IgD-negative memory B cell (primary cell): ENCODE results near the gene AASDHPPT. TPM values are rescaled to one million over a fixed set of nuclear protein-coding genes. Genes with fewer than 3 reads are reported as not detected.
"Not testable (repeated sequence)": the region's sequence is repeated elsewhere in the genome, so short reads cannot be mapped to it uniquely, and the experiment has no call there.

Experiments
- H3K27ac Mint-ChIP-seq, 3 donors: one replicate each; pipeline ENCODE4 v1.8.0; 2020 to 2022; ENCODE audit warnings: mild to moderate bottlenecking in 3 of 3, mixed read lengths in 3 of 3, moderate library complexity in 1 of 3
- H3K27me3 Mint-ChIP-seq: one replicate; pipeline ENCODE4 v1.8.0; 2021; ENCODE audit warnings: mixed read lengths
- H3K36me3 Mint-ChIP-seq: one replicate; pipeline ENCODE4 v1.8.0; 2020; ENCODE audit warnings: mild to moderate bottlenecking, mixed read lengths
- H3K4me1 Mint-ChIP-seq, 3 donors: one replicate each; pipeline ENCODE4 v1.8.0; 2020 to 2022; ENCODE audit warnings: mixed read lengths in 3 of 3, mild to moderate bottlenecking in 1 of 3
- H3K4me3 Mint-ChIP-seq, 4 donors: one replicate each; pipeline ENCODE4 v1.8.0; 2020 to 2022; ENCODE audit warnings: mild to moderate bottlenecking in 4 of 4, mixed read lengths in 4 of 4, moderate library complexity in 3 of 4
- H3K9me3 Mint-ChIP-seq, 3 donors: one replicate each; pipeline ENCODE4 v1.8.0; 2020 to 2021; ENCODE audit warnings: mixed read lengths in 3 of 3, mild to moderate bottlenecking in 1 of 3
- polyA plus RNA-seq: library from polyadenylated mRNA; unstranded; fragments of 300-500 nt; fragmentation: Illumina TruSeq; gene quantifications from one replicate; pipeline ENCODE4 v1.2.3, GENCODE V29; 2021

Gene AASDHPPT, protein sequence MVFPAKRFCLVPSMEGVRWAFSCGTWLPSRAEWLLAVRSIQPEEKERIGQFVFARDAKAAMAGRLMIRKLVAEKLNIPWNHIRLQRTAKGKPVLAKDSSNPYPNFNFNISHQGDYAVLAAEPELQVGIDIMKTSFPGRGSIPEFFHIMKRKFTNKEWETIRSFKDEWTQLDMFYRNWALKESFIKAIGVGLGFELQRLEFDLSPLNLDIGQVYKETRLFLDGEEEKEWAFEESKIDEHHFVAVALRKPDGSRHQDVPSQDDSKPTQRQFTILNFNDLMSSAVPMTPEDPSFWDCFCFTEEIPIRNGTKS
- 55.4 TPM for polyA plus RNA-seq

DNA sequence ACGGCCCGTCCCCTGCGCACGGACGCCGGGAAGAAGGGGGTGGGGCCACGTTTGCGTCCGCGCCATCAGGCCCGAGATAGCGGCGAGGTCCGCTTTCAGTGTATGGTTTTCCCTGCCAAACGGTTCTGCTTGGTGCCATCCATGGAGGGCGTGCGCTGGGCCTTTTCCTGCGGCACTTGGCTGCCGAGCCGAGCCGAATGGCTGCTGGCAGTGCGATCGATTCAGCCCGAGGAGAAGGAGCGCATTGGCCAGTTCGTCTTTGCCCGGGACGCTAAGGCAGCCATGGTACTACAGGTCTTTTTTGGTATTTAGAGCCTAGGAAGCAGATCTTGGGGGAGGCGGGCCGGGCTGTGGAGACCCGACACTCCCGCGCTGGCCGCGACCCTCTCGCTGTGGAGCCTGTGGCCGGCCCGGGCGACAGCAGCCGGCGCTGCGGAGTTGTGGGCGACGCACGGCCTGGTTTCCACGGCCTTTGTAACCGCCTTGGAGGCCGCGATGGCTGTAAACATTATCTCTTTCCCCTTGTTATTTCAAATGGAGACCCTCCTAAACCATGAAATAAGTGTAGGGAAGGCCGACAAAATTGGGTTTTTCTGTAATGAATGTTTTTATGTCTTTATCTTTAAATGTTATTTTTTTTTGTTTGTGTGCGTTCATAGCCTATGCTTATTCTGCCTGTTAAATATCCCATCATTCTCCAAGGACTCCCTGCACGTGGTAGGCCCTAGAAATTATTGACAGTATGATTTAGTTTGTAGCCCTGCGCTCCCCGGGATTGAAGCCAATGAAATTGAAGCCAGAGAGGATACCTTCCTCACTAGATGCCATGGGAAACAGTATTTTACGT lies at the start of gene AASDHPPT:
Gene AASDHPPT, plus strand, starts transcription at position 54 of the 847 bp plus-strand sequence. Its CDS starts 49 bp downstream, at position 103.
- H3K27ac Mint-ChIP-seq: peak within 1 kb of the TSS; percentile 57 to 97 (median 96)
- peaks cover 31 to 47% (median 44%) of the 10 kb centered on the region in 3 donors for H3K4me1 Mint-ChIP-seq
- no peaks in the 10 kb centered on the region for H3K27me3 Mint-ChIP-seq
- H3K9me3 Mint-ChIP-seq: no peaks in the 10 kb centered on the region
- peak within 1 kb of the TSS; percentile 85 to 100 (median 100) for H3K4me3 Mint-ChIP-seq
- H3K36me3 Mint-ChIP-seq: peaks cover 3% of the 10 kb centered on the region

DNA sequence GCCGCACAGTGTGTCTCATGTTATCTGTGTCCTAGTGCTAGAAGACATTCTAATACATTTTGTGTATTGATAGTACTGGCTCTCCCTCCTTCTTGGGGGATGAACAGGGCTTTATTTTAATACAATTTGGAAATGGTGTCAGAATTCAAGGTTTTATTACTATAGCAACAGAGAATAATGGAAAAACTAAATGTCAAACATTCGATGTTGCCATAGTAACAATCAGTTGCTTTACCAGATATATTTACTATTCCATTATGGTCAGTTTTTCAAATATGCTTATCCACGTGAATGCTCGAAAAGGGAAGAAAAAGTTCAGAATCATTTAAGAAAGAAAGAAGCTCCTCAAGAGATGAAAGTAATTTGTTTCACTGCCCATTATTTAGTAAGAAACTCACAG lies 46.9 kb upstream of the AASDHPPT start:
- no peaks in the 10 kb centered on the region for H3K4me1 Mint-ChIP-seq
- H3K27ac Mint-ChIP-seq: no peak overlapping the region
- H3K27me3 Mint-ChIP-seq: peaks cover 20% of the 10 kb centered on the region
- peaks cover 0 to 4% (median 2%) of the 10 kb centered on the region in 3 donors for H3K9me3 Mint-ChIP-seq
- peaks cover 2% of the 10 kb centered on the region for H3K36me3 Mint-ChIP-seq
- no peak overlapping the region for H3K4me3 Mint-ChIP-seq

DNA sequence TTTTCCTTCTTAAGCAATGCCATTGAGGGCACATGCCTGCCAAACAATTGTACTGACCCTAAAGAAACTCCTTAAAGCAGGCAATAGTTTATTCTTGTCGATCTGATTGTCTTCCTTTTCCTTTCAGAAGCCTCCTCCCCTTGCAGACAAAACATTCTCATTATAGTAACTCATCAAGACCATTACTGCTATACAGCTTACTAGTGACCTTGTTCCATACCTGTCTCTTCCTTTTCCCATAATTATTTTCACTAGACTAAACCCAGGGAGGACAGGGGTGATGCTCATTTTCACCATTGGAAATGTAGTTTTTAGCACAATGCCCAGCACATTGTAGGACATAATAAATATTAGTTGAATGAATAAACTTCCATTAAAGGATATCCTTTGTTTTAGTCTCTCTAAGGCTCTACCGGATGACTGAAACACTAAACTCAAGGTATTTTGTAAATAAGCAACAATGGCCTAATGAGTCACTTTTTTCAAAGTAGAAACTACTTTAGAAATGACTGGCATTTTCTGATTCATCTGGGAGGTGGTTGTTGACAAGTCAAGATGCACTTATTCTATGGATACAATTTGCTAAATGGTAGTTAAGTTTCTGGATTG lies 46.2 kb upstream of the AASDHPPT start:
- Mint-ChIP-seq H3K27ac (no peak overlapping the region), H3K36me3 (peaks cover 2% of the 10 kb centered on the region), H3K27me3 (peaks cover 20% of the 10 kb centered on the region), H3K4me3 (no peak overlapping the region), H3K9me3 (peaks cover 0 to 4% (median 2%) of the 10 kb centered on the region in 3 donors), H3K4me1 (no peaks in the 10 kb centered on the region)

DNA sequence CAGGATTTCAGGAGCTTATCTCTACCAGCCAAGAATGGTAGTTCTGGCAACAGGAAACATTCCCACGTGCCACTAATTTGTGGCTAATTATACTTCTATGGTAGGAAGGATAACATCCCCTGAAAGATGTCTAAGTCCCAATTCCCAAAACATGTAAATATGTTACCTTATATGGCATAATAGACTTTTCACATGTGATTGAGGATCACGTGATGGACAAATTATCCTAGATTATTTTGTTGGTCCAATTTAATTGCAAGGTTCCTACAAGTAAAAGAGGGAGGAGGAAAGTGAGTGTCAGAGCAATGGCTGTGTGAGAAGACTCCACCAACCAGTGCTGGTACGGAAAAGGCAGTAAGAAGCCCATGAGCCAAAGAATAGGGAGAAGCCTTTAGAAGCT lies 45.5 kb upstream of the AASDHPPT start:
- H3K27ac Mint-ChIP-seq: no peak overlapping the region
- H3K36me3 Mint-ChIP-seq: peaks cover 2% of the 10 kb centered on the region
- peaks cover 20% of the 10 kb centered on the region for H3K27me3 Mint-ChIP-seq
- H3K4me3 Mint-ChIP-seq: no peak overlapping the region
- no peaks in the 10 kb centered on the region for H3K4me1 Mint-ChIP-seq
- peaks cover 0 to 4% (median 2%) of the 10 kb centered on the region in 3 donors for H3K9me3 Mint-ChIP-seq

DNA sequence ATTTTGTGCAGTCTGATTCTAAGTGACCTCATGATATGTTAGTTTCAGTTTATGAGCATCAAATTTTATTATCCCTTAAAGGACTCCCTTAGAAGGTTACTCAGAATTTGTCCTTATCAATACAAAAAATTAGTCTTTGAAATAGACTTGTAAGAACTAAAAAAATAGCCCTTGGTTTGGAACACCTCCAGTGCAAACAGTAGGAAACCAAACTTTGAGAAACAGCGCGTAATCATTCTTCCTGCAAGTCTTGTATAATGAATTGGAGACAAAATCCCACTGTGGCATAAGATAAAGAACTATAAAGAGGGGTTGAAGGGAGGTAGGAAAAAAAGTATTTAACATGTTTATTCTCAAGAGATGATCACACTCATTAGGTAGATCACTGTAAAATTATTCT lies 44.6 kb upstream of the AASDHPPT start:
- Mint-ChIP-seq H3K27me3 (peaks cover 20% of the 10 kb centered on the region), H3K9me3 (no peaks in the 10 kb centered on the region), H3K36me3 (peaks cover 2% of the 10 kb centered on the region), H3K4me3 (no peak overlapping the region), H3K4me1 (no peaks in the 10 kb centered on the region), H3K27ac (no peak overlapping the region)

DNA sequence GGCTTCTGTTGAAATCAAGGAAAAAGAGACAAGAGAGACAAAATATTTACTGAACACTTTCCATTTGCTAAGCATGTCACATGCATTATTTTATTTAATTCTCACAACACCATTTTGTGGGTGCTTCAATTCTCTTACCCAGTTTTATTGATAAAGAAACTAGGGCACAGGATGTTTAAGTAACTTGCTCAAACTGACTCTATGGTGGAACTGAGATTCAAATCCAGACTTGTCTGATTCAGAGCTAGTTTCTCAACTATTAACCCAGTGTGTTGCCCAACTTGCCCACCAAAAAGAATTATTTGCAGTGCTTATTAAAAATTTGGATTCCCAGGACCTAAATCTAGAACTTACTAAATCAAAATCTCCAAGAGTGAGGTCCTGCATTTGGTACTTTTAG lies 33.9 kb upstream of the AASDHPPT start:
- Mint-ChIP-seq H3K27me3 (peaks cover 9% of the 10 kb centered on the region), H3K36me3 (peaks cover 6% of the 10 kb centered on the region), H3K27ac (no peak overlapping the region), H3K9me3 (no peaks in the 10 kb centered on the region), H3K4me3 (no peak overlapping the region), H3K4me1 (no peaks in the 10 kb centered on the region)

DNA sequence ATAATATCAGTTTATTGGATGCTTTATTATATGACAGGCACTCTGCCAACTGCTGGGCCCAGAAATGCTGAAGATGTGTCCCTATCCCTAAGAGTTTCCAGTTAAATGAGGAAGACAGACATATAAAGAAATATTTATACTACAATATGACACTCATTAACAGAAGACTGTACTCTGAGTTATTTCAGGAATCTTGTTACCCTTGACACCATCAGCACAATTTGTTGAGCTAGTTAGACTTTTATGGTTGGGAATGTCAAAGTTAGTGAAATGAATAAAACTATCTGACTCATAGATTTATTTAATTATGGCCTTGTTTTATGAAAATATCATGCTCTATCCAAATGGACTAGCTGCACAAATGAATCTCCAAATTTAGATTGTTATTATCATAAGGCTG lies 29.8 kb upstream of the AASDHPPT start:
- Mint-ChIP-seq H3K9me3 (no peaks in the 10 kb centered on the region), H3K27me3 (peaks cover 9% of the 10 kb centered on the region), H3K4me1 (no peaks in the 10 kb centered on the region), H3K4me3 (no peak overlapping the region), H3K27ac (no peak overlapping the region), H3K36me3 (no peaks in the 10 kb centered on the region)

DNA sequence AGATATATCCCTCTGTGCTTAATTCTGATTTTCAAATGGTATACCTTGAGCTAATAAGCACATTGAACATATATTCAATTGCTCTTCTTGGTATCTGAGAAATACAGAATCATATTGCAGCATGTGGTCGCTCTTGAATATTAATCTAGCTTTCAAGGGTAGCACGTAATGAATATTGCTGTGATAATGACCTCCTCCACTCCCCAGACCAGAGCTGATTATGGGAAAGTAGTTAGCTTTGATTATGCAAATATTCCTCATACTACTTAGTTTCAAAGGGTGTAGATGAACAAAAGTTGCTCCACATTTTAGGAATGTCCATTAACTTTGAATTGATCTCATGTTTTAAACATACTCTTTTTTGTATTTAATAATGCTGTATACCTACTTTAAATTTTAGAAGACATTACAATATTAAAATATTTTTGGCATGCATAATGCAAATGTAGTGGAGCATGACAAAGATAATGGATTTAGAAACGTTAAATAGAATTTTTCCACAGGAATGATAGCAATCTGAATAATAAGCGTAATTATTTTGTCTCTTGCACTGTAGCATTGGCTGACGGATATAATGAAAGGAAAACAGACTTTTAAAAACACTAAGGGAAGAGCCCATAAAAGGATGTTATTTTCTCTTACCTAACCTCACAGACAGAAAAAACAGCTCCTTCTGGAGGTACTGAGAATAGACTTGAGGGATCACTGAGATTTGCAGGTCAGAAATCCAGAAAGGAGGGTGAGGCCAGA lies 27.6 kb upstream of the AASDHPPT start:
- H3K36me3 Mint-ChIP-seq: no peaks in the 10 kb centered on the region
- no peak overlapping the region for H3K4me3 Mint-ChIP-seq
- no peaks in the 10 kb centered on the region for H3K9me3 Mint-ChIP-seq
- H3K27me3 Mint-ChIP-seq: peaks cover 5% of the 10 kb centered on the region
- H3K27ac Mint-ChIP-seq: no peak overlapping the region
- H3K4me1 Mint-ChIP-seq: no peaks in the 10 kb centered on the region

DNA sequence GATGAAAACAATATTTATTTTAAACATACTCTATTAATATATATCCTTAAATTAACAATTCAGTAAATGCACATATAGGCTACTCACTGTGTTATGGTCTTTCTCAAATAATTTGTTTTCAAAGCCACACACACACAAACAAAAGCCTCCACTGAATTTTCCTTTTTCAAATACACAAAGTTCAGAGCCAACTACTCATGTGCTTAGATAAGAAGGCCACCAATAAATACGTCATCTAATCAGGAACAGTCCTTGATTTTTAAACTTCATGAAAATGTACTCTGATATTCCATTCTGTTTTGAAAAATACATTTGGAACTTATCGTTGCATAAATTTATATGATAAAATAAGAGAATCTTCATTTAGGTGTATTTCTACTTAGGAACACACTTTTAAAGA lies 26.4 kb upstream of the AASDHPPT start:
- Mint-ChIP-seq H3K9me3 (no peaks in the 10 kb centered on the region), H3K4me1 (no peaks in the 10 kb centered on the region), H3K27ac (no peak overlapping the region), H3K27me3 (no peaks in the 10 kb centered on the region), H3K36me3 (no peaks in the 10 kb centered on the region), H3K4me3 (no peak overlapping the region)

DNA sequence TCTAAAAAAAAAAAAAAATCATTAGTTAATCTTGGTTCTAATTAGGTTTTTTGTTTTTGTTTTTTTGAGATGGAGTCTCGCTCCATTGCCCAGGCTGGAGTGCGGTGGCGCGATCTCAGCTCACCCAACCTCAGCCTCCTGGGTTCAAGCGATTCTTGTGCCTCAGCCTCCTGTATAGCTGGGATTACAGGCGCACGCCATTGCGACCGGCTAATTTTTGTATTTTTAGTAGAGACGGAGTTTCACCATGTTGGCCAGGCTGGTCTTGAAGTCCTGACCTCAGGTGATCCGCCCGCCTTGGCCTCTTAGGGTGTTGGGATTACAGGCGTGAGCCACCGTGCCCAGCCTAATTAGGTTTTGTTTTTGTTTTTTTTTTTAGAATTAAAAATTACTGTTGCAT lies 19.1 kb upstream of the AASDHPPT start:
- not testable (repeated sequence) for H3K4me3 Mint-ChIP-seq, H3K27ac Mint-ChIP-seq, H3K27me3 Mint-ChIP-seq, H3K9me3 Mint-ChIP-seq
- Mint-ChIP-seq H3K4me1 (peaks cover 3 to 11% (median 6%) of the 10 kb centered on the region in 3 donors), H3K36me3 (peaks cover 17% of the 10 kb centered on the region)

DNA sequence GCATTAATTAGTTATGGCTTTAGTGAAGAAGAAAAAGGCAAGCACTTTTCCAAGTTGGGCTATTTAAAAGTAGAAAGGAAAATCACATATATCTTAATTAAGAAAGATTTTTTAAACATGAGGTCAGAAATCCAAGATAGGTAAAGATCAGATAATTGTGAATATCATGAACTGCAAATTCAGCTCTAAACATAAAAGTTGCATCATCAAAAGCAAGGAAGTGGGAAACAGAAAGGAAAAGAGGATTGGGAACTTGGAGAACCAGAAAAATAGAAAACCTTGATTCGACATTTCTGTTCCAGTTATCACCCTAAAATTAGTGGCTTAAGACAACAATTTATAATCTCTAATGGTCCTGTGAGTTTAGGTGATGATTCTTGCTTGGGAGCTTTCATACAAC lies 17.8 kb upstream of the AASDHPPT start:
- H3K27ac Mint-ChIP-seq: no peak overlapping the region
- peaks cover 3 to 11% (median 6%) of the 10 kb centered on the region in 3 donors for H3K4me1 Mint-ChIP-seq
- H3K36me3 Mint-ChIP-seq: peaks cover 19% of the 10 kb centered on the region
- no peaks in the 10 kb centered on the region for H3K9me3 Mint-ChIP-seq
- no peak overlapping the region for H3K4me3 Mint-ChIP-seq
- no peaks in the 10 kb centered on the region for H3K27me3 Mint-ChIP-seq

DNA sequence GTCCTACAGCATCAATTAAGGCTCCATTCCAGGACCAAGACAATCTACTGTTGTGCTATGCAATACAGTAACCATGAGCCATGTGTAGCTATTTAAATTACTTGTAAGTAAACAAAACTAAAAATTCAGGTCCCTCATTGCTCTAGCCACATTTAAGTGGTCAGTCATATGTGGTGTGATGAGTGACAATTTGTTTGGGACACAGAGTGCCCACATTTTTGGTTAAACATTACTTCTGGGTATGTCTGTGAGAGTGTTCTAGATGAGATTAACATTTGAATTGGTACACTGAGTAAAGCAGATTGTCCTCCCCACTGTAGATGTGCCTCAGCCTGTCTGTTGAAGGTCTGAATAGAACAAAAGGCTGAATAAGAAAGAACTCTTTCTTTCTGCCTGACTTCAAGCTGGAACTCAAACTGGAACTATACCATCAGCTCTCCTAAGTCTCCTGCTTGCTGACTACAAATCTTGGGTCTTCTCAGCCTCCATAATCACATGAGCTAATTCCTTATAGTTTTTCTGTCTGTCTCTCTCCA lies 16.1 kb upstream of the AASDHPPT start:
- peaks cover 3 to 11% (median 8%) of the 10 kb centered on the region in 3 donors for H3K4me1 Mint-ChIP-seq
- no peaks in the 10 kb centered on the region for H3K9me3 Mint-ChIP-seq
- no peaks in the 10 kb centered on the region for H3K27me3 Mint-ChIP-seq
- H3K36me3 Mint-ChIP-seq: peaks cover 21% of the 10 kb centered on the region
- peak overlapping the region in 1 of 3 donors; percentile 18 for H3K27ac Mint-ChIP-seq
- no peak overlapping the region for H3K4me3 Mint-ChIP-seq

DNA sequence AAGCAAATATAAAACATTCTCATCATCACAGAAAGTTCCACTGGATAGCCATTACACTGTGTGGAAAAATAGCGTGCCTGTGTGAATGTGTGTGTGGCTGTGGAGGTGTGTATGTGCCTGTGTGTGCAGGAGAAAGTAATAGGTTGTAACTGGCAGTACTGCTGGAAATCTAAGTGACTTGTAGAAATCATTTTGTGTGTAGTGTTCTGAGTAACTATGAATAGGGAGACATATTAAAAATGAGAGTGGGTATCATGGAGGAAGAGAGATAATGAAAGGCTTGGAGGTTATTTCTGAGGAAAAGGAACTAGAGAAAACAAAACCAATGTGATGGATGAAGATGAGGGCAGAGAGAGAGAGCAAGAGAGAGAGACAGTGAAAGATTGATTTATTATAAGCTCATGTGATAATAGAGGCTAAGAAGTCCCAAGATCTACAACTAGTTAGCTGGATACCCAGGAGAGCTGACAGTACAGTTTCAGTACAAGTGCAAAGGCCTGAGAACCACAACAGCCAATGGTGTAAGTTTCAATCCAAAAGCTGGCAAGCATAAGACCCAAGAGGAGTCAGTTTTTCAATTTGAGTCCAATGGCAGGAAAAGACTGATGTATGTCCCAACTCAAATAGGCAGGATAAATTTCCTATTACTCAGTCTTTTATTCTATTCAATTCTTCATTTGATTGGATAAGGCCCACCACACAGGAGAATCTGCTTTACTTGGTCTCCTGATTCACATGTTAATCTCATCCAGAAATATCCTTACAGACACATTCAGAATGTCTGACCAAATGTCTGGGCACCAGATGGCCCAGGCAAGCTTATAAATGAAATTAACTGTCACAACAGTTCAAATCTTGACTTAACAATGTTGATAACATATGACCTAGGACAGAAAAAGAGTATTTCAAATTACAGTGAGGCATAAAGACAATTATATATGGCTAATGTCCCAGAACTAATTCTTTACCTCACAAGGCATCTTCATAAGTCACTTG lies 15.2 kb upstream of the AASDHPPT start:
- H3K4me1 Mint-ChIP-seq: peaks cover 5 to 11% (median 8%) of the 10 kb centered on the region in 3 donors
- H3K27me3 Mint-ChIP-seq: no peaks in the 10 kb centered on the region
- no peaks in the 10 kb centered on the region for H3K9me3 Mint-ChIP-seq
- H3K27ac Mint-ChIP-seq: peak overlapping the region in 1 of 3 donors; percentile 62
- peaks cover 22% of the 10 kb centered on the region for H3K36me3 Mint-ChIP-seq
- H3K4me3 Mint-ChIP-seq: no peak overlapping the region
